SW480 (cell line): Measurements from ENCODE around the gene PLXDC2.
"Not testable (repeated sequence)": the region's sequence is repeated elsewhere in the genome, so short reads cannot be mapped to it uniquely, and the experiment has no call there.

Experiments
- DNase-seq: peaks from one replicate; pipeline ENCODE4 v3.0.0-alpha.2; 2016; ENCODE audit warnings: low spot score

The PLXDC2 gene

GRCh38 chr10:19816411-19817230 is at the start of gene PLXDC2:
PLXDC2 (plus strand) TSS chr10:19816432.
- peak; percentile 17 for DNase-seq

- no peak for DNase-seq
Observed at GRCh38 chr10:19767876-19768275, 48.4 kb upstream of the PLXDC2 start.

GRCh38 chr10:19769826-19770225 is 46.4 kb upstream of the PLXDC2 start:
- DNase-seq, result not testable (repeated sequence)

DNA sequence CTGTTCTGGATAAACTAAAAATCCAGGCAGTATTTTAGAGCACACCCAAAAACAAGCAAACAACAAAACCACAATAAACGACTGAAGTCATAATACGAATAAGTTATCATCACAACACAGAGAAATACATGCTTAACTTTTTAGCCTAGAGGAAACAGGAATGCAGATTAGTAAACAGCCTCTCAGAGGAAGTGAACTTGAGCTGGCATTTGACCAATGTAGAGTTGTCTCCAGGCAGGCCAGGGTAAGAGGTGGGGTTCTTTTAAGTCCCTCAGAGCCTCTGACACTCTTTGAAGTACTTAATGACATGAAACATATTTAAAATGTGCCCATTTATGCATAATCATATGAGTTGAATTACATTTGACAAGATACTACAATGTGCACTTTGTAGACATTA is 43.3 kb upstream of the PLXDC2 start:
- no peak for DNase-seq

DNA sequence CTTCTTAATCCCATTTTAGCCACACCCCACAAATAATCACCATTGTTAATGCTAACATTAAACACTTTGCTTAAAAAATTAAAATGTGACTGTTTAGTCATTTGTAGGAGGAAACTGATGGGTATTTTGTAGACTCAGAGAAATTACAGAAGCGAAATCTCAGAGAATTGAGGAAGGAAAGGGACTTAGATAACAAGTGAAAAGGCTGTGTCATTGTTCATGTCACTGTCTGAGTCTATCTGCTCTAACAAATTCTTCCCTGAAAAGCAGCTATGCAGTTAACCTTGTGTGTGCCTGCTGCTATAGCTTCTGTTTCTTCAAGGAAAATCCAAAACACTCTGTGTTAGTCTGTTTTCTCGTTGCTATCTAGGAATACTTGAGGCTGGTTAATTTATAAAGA is 40.9 kb upstream of the PLXDC2 start:
- no peak for DNase-seq

DNA sequence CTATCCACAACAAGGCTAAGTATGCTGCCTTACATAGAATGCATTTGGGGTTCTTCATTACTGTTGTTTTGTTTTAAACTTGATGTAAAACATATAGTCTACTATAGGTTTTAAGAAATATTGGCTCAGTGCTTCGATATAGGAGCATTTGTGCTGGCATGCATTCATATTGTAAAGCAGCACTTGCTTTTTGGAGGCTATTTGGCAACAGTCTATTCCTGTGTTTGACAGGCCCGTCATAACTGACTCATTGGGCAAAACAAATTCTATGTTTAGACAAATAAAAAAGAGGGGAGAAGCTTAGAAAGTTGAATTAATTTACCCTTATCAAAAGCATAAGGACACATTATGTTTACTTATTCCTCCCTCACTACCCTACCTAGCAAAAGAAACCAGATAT is 38.4 kb upstream of the PLXDC2 start:
- DNase-seq, result no peak

- DNase-seq, result no peak
Observed at GRCh38 chr10:19778996-19779395, 37.2 kb upstream of the PLXDC2 start.

GRCh38 chr10:19782430-19783089 is 33.7 kb upstream of the PLXDC2 start:
- DNase-seq, result no peak

- no peak for DNase-seq
Observed at GRCh38 chr10:19783721-19784120, 32.5 kb upstream of the PLXDC2 start.

- no peak for DNase-seq
Observed at GRCh38 chr10:19785366-19785765, 30.9 kb upstream of the PLXDC2 start.

- peak; percentile 39 for DNase-seq
Observed at GRCh38 chr10:19788075-19788686, 28.1 kb upstream of the PLXDC2 start.

DNA sequence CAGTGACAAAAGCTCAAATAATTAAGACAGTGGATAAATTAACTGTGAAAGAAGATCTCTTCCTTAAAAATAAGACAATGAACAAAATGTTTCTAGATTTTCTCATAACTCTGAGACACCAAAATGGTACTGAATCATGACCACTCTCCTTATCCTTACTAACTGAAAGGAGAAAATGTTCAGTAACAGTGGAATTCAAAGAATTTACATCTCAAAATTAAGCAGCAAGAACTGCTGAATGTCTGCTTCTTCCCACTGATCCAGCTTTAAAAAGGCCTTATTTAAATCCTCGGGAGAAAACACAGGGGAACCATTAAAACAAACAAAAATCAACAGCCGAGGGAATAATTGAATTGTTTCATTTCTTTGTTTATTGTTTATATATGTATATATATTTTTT is 27.3 kb upstream of the PLXDC2 start:
- DNase-seq, result no peak

GRCh38 chr10:19789607-19790006 is 26.6 kb upstream of the PLXDC2 start:
- no peak for DNase-seq

GRCh38 chr10:19791032-19791431 is 25.2 kb upstream of the PLXDC2 start:
- DNase-seq, result no peak

DNA sequence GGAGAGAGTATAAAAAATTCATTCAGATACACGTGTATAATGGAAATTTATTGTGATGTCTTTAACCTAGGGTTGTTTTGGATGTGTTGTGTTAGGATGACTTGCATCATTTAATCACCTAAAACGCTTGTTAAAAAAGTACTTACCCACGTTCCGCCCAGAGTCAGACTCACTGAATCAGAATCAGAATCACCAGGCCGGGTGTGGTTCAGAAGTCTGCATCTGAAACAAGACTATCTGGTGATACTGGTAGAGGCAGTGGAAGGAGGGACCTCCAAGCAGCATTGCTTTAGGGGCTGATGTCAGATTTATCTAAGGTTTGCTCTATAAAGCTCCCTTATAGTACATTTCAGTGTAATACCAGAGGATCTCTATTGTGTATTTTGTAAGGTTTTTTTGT is 20.5 kb upstream of the PLXDC2 start:
- DNase-seq, result no peak

DNA sequence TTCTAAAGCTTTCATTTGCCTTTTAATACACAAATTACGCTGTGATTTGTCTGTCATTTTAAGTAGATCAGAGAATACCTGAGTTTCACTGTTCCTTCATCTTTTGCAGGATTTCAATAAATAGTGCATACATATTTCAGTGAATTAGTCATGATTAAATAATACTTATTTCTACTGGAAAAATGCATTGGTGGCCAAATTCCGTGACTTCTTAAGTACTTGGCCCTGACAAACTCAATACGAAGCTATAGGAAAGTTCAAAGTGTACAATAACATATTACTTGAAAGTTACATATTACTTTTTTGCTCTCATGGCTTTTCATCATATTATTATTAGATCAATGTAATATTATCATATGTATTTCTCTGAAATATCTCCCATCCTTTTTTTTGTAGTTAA is 16.1 kb upstream of the PLXDC2 start:
- no peak for DNase-seq

GRCh38 chr10:19801369-19801768 is 14.9 kb upstream of the PLXDC2 start:
- DNase-seq, result no peak

DNA sequence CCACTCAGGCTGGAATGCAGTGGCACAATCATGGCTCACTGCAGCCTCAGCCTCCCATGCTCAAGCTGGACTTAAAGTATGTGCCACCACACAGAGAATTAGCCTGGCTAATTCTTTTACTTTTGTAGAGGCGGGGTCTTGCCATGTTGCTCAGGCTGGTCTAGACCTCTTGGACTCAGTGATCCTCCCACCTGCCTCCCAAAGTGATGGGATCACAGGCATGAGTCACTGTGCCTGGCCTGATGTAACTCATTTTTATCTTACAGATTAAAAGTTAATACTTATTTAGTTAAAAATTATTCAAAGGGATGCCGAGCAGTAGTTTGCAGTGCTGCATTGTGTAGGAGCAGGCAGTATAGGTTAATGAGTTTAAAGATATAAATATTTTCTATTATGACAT is 12.6 kb upstream of the PLXDC2 start:
- no peak for DNase-seq

DNA sequence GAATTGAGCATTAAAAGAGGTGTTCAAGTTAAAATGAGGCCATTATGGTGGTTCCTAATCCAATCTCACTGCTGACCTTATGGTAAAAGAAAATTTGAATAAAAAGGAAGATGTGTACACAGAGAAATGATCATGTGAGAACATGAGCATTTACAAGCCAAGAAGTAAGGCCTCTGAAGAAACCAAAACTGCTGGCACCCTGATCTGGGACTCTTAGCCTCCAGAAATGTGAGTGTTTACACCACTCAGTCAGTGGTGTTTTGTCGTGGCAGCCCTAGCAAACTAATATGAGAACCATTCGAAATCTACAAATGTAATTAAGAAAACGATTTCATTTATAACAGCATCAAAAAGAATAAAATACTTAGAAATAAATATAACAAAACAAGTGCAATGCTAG is 6.8 kb upstream of the PLXDC2 start:
- DNase-seq, result no peak

- DNase-seq, result peak; percentile 27
Observed at GRCh38 chr10:19811540-19811939, 4.7 kb upstream of the PLXDC2 start.

DNA sequence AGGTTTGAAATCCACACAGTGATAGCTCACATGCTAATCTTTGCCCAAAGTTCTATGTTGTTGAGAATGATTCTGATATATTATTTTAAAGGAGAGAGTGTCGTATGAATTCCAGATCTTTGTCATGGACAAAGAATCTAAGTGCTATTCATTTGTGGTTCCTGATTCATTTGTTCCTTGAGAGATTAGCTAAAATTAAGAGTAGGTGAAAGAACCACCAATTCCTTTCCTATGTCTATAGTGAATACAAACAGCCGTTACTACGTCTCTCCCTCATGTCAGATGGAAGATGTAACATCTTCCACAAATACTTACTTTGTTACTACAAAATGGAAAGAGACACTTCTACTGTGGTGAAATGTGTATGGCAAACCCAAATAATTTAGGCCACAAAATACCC is 3.3 kb upstream of the PLXDC2 start:
- no peak for DNase-seq

- DNase-seq, result no peak
Observed at GRCh38 chr10:19815036-19815730, 1.0 kb upstream of the PLXDC2 start.
